SH-SY5Y (cell line): Measurements from ENCODE around the gene RGP1.

ENCODE experiments used
- GATA2 ChIP-seq: IDR thresholded peaks from 2 replicates; pipeline ENCODE4 v1.6.1; 2011; ENCODE audit warnings: mild to moderate bottlenecking, low read depth, low read length
- GATA3 ChIP-seq: IDR thresholded peaks from 2 replicates; pipeline ENCODE4 v1.6.1; 2011; ENCODE audit warnings: low read depth, mild to moderate bottlenecking, low read length, moderate library complexity

DNA sequence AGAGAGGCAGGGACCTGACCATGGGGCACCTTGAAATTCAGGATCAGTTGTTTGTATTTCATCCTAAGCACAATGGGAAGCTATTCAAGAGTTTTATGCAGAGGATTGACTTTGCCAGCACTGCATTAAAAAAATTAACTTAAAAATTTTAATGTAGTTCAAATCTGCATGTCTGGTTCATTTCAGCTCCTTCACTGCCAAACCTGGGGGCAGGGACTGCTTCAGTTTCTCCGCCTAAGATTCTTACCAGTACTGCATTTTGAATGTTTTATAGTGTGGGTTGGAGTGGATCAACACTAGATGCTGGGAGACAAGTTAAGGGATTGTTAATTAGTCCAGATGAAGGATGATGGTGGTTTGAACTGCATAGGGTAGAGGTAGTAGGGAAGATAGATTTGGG lies 20.7 kb downstream of the RGP1 start:
- TF ChIP-seq GATA3 (no peak), GATA2 (no peak)
